GM10266 (cell line): Measurements from ENCODE around the gene TNRC6B.

ENCODE experiments used
- DNase-seq: peaks from one replicate; pipeline ENCODE4 v3.0.0; 2012; ENCODE audit errors: extremely low spot score
- CTCF ChIP-seq: IDR thresholded peaks from 2 replicates; pipeline ENCODE4 v1.5.1; 2012; ENCODE audit warnings: mild to moderate bottlenecking, low read depth; ENCODE audit not compliant: control insufficient read depth, insufficient read depth; ENCODE audit errors: missing control alignments

Gene TNRC6B

GRCh38 chr22:40256516-40256915, 78.8 kb downstream of the TNRC6B start:
- no peak for TF ChIP-seq CTCF
- no peak for DNase-seq

GRCh38 chr22:40258017-40258416, 80.3 kb downstream of the TNRC6B start:
- DNase-seq = no peak
- no peak for TF ChIP-seq CTCF

- DNase-seq = no peak
- TF ChIP-seq CTCF = no peak
Measured at GRCh38 chr22:40258501-40258915, 80.8 kb downstream of the TNRC6B start.

GRCh38 chr22:40261783-40262182, 84.1 kb downstream of the TNRC6B start:
- DNase-seq = no peak
- TF ChIP-seq CTCF = no peak

GRCh38 chr22:40263191-40263590, 85.5 kb downstream of the TNRC6B start:
- no peak for TF ChIP-seq CTCF

GRCh38 chr22:40265783-40266182, 88.1 kb downstream of the TNRC6B start:
- no peak for TF ChIP-seq CTCF
- no peak for DNase-seq

More at GRCh38 chr22:40263191-40263590, 85.5 kb downstream of the TNRC6B start:
- no peak for DNase-seq

GRCh38 chr22:40270031-40270430, 92.3 kb downstream of the TNRC6B start:
- TF ChIP-seq CTCF = no peak

More at GRCh38 chr22:40270031-40270430, 92.3 kb downstream of the TNRC6B start:
- DNase-seq = no peak
